Neural cell (in vitro differentiated cells): ENCODE results near the gene ANAPC1.

ENCODE experiments used
- CTCF ChIP-seq: fragments of 450-650 bp; IDR thresholded peaks from 2 replicates; pipeline ENCODE4 v1.5.1; 2014; ENCODE audit warnings: antibody characterized with exemption, mild to moderate bottlenecking, moderate library complexity; ENCODE audit not compliant: poor library complexity, severe bottlenecking
- EZH2 ChIP-seq: fragments of 200-600, 300-800 bp; shearing (Covaris generic), sonication (generic); IDR thresholded peaks from 2 replicates; pipeline ENCODE4 v1.6.1; 2014; ENCODE audit warnings: antibody characterized with exemption, low read length, borderline replicate concordance, mild to moderate bottlenecking; ENCODE audit not compliant: insufficient read depth, poor library complexity, severe bottlenecking
- POLR2AphosphoS5 ChIP-seq: IDR thresholded peaks from 2 replicates; pipeline ENCODE4 v1.6.1; 2012

- TF ChIP-seq CTCF (no peak), POLR2AphosphoS5 (no peak), EZH2 (no peak)
These were observed 46.4 kb upstream of the ANAPC1 start for GRCh38 chr2:111930409-111930808.
